GM19035 (cell line): ENCODE data around the gene LANCL1.

ENCODE experiments used
- ATAC-seq: cut with Tn5 transposase; IDR thresholded peaks from one replicate; pipeline ENCODE4 v1.9.1; 2021; ENCODE audit not compliant: unreplicated experiment

The LANCL1 gene

DNA sequence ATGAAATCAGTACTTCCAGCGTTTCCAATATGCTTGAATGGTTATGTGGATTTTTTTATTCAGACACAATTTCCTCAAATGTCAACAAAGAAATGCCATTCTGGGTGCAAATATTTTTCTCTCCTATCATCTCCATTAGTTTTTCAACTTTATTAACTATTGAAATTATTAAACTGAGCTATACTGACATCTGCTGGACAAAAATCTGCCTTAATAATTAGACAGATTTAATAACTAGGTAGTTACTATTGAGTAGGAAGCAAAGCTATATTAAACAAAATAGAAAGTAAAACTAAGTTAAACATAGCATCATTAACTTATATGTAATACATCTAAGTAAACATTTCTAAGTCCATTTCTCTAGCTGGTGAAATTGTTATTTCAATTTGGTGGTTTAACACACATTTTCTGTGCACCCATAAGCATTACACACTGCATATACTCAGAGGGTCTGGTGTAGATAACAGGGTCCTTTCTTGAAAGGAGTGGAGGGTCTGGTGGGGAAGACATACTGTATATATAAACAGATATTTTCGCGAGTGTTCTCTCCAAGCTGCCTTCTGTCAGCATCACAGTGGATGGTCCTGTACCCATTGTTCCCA, 77.0 kb downstream of the LANCL1 start:
- no peak for ATAC-seq

DNA sequence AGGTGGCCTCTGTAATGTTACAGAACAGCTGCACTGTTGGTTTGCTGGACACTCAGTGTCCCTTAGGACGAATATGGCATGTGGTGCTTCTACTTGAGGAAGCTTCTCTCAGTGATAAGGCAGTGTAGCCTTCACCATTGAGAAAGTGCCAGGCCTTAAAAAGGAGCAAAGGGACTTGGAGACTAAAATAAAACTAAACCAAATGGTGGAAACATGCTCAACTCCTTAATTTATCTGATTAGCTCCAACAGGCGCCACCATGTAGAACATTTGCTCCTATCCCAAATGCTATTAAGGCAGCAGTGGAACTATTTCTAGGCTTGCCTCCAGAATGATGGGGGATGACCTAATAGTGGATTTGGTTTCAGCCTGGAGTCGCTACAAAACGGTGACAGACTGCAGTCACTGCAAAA, 84.1 kb downstream of the LANCL1 start:
- ATAC-seq: no peak

DNA sequence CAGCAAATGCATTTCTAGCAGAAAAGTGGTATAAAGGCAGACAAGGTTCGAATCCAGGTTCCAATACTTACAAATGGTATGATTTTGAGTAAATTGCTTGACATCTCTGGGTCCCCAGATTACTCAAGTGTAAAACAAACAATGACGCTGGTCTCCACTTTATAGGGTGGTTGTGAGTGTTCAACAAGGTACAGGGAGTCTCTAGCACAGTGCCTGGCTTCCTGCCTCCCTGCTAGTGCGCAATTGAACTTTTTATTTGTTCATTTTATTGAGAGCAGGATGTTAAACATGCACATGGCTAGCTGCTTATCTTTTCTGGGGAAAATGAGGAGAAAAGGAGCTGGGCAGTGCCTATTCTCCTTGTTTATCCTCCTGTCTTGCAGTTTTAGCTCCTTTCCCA, 86.7 kb downstream of the LANCL1 start:
- ATAC-seq: no peak

DNA sequence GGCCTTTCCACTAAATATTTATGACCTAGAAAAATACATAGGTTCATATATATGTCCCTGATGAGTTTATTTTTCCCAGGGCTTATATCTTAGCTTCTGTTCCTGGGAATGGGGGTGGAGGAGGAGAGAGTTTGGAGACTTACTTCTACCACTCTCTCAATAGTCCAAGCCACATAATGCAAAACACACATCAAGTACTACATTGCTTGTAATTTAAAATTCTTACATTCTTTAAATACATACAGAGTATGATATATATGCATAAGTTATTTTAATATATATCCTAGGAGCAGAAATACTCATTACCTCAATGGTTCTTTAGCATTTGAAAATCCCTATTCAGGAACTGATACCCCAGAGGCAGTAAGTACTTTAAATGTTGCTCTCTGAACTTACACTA, 88.4 kb downstream of the LANCL1 start:
- no peak for ATAC-seq

DNA sequence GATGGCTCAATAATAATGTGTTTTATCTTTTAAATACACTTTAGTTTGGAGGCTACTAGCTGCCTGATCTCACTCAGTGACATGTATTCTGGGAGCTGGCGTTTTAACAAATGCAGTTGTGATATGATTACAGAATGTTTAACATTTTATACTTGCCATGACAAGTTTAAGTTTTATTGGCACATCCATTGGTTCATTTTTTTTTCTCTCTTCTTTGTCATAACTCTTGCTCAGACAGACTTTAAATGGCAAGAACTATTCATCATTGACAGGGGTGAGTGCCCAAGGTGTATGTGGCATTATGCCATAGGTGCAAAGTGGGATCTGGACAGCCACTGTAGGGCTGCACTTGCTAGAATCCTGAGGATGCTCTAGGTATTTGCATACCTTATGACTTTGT, 89.5 kb downstream of the LANCL1 start:
- no peak for ATAC-seq
